Measurements from ENCODE around the gene BACE2.

BACE2 gene

GRCh38 chr21:41167348-41168342 lies at the start of gene BACE2:
BACE2 (plus strand) TSS chr21:41168160; CDS start chr21:41168264, 104 bp downstream.
- DNase-seq: no peak

- no peak for DNase-seq
Observed at GRCh38 chr21:41119901-41120300, 48.1 kb upstream of the BACE2 start.

- no peak for DNase-seq
Observed at GRCh38 chr21:41120997-41121396, 47.0 kb upstream of the BACE2 start.

- DNase-seq: peak; percentile 26
Observed at GRCh38 chr21:41121785-41122415, 46.1 kb upstream of the BACE2 start.

- DNase-seq: no peak
Observed at GRCh38 chr21:41124641-41125201, 43.2 kb upstream of the BACE2 start.

GRCh38 chr21:41128981-41129380 lies 39.0 kb upstream of the BACE2 start:
- DNase-seq: no peak

- DNase-seq: no peak
Observed at GRCh38 chr21:41130883-41131282, 37.1 kb upstream of the BACE2 start.

- peak; percentile 14 for DNase-seq
Observed at GRCh38 chr21:41133874-41134522, 34.0 kb upstream of the BACE2 start.

- no peak for DNase-seq
Observed at GRCh38 chr21:41135746-41136145, 32.2 kb upstream of the BACE2 start.

GRCh38 chr21:41136286-41136685 lies 31.7 kb upstream of the BACE2 start:
- DNase-seq: no peak

- DNase-seq: no peak
Observed at GRCh38 chr21:41137401-41137800, 30.6 kb upstream of the BACE2 start.

- no peak for DNase-seq
Observed at GRCh38 chr21:41137889-41138288, 30.1 kb upstream of the BACE2 start.

GRCh38 chr21:41138711-41139110 lies 29.2 kb upstream of the BACE2 start:
- no peak for DNase-seq

GRCh38 chr21:41139275-41139674 lies 28.7 kb upstream of the BACE2 start:
- no peak for DNase-seq

- no peak for DNase-seq
Observed at GRCh38 chr21:41139951-41140350, 28.0 kb upstream of the BACE2 start.

GRCh38 chr21:41141031-41141457 lies 26.9 kb upstream of the BACE2 start:
- DNase-seq: no peak

- DNase-seq: peak; percentile 4
Observed at GRCh38 chr21:41142051-41142795, 25.7 kb upstream of the BACE2 start.

GRCh38 chr21:41143596-41144325 lies 24.2 kb upstream of the BACE2 start:
- no peak for DNase-seq

GRCh38 chr21:41147096-41147978 lies 20.6 kb upstream of the BACE2 start:
- no peak for DNase-seq

GRCh38 chr21:41147979-41148355 lies 20.0 kb upstream of the BACE2 start:
- DNase-seq: no peak

GRCh38 chr21:41148798-41149197 lies 19.2 kb upstream of the BACE2 start:
- DNase-seq: no peak
